GM12878 (cell line): ENCODE data around the gene FOXP1. TPM values are rescaled to one million over a fixed set of nuclear protein-coding genes. Genes with fewer than 3 reads are reported as not detected.

Experiments
- ATAC-seq: fragments of 200-7000 bp; cut with Tn5 transposase; 3 replicates; pipeline ENCODE4 v1.9.1; 2020; ENCODE audit warnings: mild to moderate bottlenecking, moderate library complexity
- BruUV-seq: library from RNA; stranded (reverse); fragments of 400-500 nt; replicated peaks from 2 replicates; lab custom pipeline; 2021; lab: Mats Ljungman, UMichigan
- CTCF ChIA-PET: fragments of 300-600 bp; sonication (Branson Sonifier 250); formaldehyde crosslinking; extraction: SDS; loops from one replicate; lab custom pipeline; 2021; ENCODE audit warnings: inconsistent platforms; lab: Yijun Ruan, JAX
- POLR2A ChIA-PET: fragments of 350-600 bp; formaldehyde crosslinking; extraction: SDS; loops from one replicate; lab custom pipeline; 2021; ENCODE audit warnings: inconsistent platforms; lab: Charles Lee
- RAD21 ChIA-PET: fragments of 300-600 bp; sonication (Branson Sonifier 250); formaldehyde crosslinking; loops from one replicate; lab custom pipeline; 2023; ENCODE audit warnings: antibody characterized with exemption; ENCODE audit not compliant: unreplicated experiment; lab: Charles Lee
- SMC1A ChIA-PET: fragments of 300-600 bp; sonication (Branson Sonifier 250); formaldehyde crosslinking; loops from one replicate; lab custom pipeline; 2023; ENCODE audit not compliant: unreplicated experiment, uncharacterized antibody; lab: Charles Lee
- DNase-seq: peaks from one replicate; pipeline ENCODE4 v3.0.0-alpha.2; 2011; ENCODE audit warnings: low read depth, low spot score
- FAIRE-seq: peaks from 3 replicates; lab custom pipeline; 2011; peaks lifted over from hg19 to GRCh38; lab: Jason Lieb, UNC
- H2AFZ ChIP-seq: 2 replicates; pipeline ENCODE4 v1.6.0; 2011; ENCODE audit warnings: low read depth, low read length, control low read depth; ENCODE audit not compliant: control insufficient read depth
- H3K27ac ChIP-seq: 2 replicates; pipeline ENCODE4 v1.5.1; 2011; ENCODE audit warnings: control low read depth; ENCODE audit not compliant: control insufficient read depth, insufficient read depth
- H3K27me3 ChIP-seq, 2 experiments: replicated peaks in 1 of 2; 2 replicates each; pipeline versions ENCODE4 v1.6.0 to v1.6.1; 2011; ENCODE audit warnings: low read length in 1 of 2; ENCODE audit not compliant: control insufficient read depth in 2 of 2, insufficient read depth in 2 of 2
- H3K36me3 ChIP-seq, 2 experiments: 2 replicates each; pipeline ENCODE4 v1.5.1; 2011; ENCODE audit warnings: low read length in 1 of 2; ENCODE audit not compliant: control insufficient read depth in 2 of 2, insufficient read depth in 2 of 2
- H3K4me1 ChIP-seq: 2 replicates; pipeline ENCODE4 v1.6.1; 2011; ENCODE audit warnings: mild to moderate bottlenecking, low read length, moderate library complexity, mixed read lengths; ENCODE audit not compliant: control insufficient read depth, insufficient read depth
- H3K4me2 ChIP-seq: 2 replicates; pipeline ENCODE4 v1.6.0; 2011; ENCODE audit warnings: control low read depth; ENCODE audit not compliant: control insufficient read depth, insufficient read depth
- H3K4me3 ChIP-seq: fragments of 200-600 bp; sonication (generic); 2 replicates; pipeline ENCODE4 v1.5.1; 2016
- H3K79me2 ChIP-seq: 2 replicates; pipeline ENCODE4 v1.6.0; 2011; ENCODE audit warnings: low read length; ENCODE audit not compliant: control insufficient read depth, insufficient read depth
- H3K9ac ChIP-seq: 2 replicates; pipeline ENCODE4 v1.8.0; 2011; ENCODE audit warnings: low read length, control low read depth, mixed read lengths; ENCODE audit not compliant: control insufficient read depth, insufficient read depth
- H3K9me3 ChIP-seq: replicated peaks from 3 replicates; pipeline ENCODE4 v1.5.1; 2011; ENCODE audit warnings: mild to moderate bottlenecking, low read length; ENCODE audit not compliant: control insufficient read depth, insufficient read depth
- H4K20me1 ChIP-seq: 2 replicates; pipeline ENCODE4 v1.6.0; 2011; ENCODE audit not compliant: control insufficient read depth, insufficient read depth
- EZH2 ChIP-seq: IDR thresholded peaks from 2 replicates; pipeline ENCODE4 v1.6.1; 2012; ENCODE audit warnings: low read depth, mild to moderate bottlenecking, control low read depth, inconsistent platforms, low read length, borderline replicate concordance; ENCODE audit not compliant: control insufficient read depth
- HDAC6 ChIP-seq: fragments of 200-600 bp; sonication (generic); IDR thresholded peaks from one replicate; pipeline ENCODE4 v1.8.0; 2017; ENCODE audit warnings: antibody characterized with exemption; ENCODE audit not compliant: unreplicated experiment
- IKZF2 ChIP-seq, 2 experiments: fragments of 450-650 bp; IDR thresholded peaks; 2 replicates each; pipeline ENCODE4 v1.6.1; 2017; ENCODE audit warnings: mild to moderate bottlenecking in 2 of 2, moderate library complexity in 2 of 2
- IRF4 ChIP-seq: IDR thresholded peaks from 2 replicates; pipeline ENCODE4 v1.6.1; 2011; ENCODE audit warnings: low read depth, low read length
- MTA2 ChIP-seq: fragments of 450-650 bp; IDR thresholded peaks from 2 replicates; pipeline ENCODE4 v1.6.1; 2016; ENCODE audit warnings: low read depth, mild to moderate bottlenecking, moderate library complexity
- NBN ChIP-seq: fragments of 450-650 bp; IDR thresholded peaks from 2 replicates; pipeline ENCODE4 v1.6.1; 2016
- NRF1 ChIP-seq: conservative IDR thresholded peaks from 2 replicates; pipeline ENCODE4 v1.6.1; 2011; ENCODE audit warnings: mild to moderate bottlenecking, low read depth, low read length, improper control_type of control experiment
- SREBF1 ChIP-seq: IDR thresholded peaks from 2 replicates; pipeline ENCODE4 v1.6.1; 2012; ENCODE audit warnings: mild to moderate bottlenecking, low read length
- SUPT20H ChIP-seq: IDR thresholded peaks from 2 replicates; pipeline ENCODE4 v1.6.1; 2011; ENCODE audit warnings: low read depth, mild to moderate bottlenecking, low read length, moderate library complexity, borderline replicate concordance; ENCODE audit not compliant: control insufficient read depth
- WRNIP1 ChIP-seq: IDR thresholded peaks from 2 replicates; pipeline ENCODE4 v1.6.1; 2011; ENCODE audit warnings: low read depth, low read length, improper control_type of control experiment, borderline replicate concordance
- ZNF592 ChIP-seq: fragments of 450-650 bp; IDR thresholded peaks from 2 replicates; pipeline ENCODE4 v1.6.1; 2017; ENCODE audit warnings: mild to moderate bottlenecking, moderate library complexity
- WGBS: methylation state at CpG from one replicate; pipeline ENCODE4 v1.1.6; 2016; ENCODE audit warnings: low lambda C conversion rate; ENCODE audit not compliant: insufficient replicate concordance, insufficient coverage; ENCODE audit errors: missing lambda C conversion rate; 5-methylcytosine and 5-hydroxymethylcytosine counted together
- in situ Hi-C: fragments of 300-500 bp; cut with MboI; formaldehyde crosslinking; loops from 9 replicates; pipeline ENCODE4 v1.14.3; 2018; ENCODE audit warnings: mixed read lengths
- intact Hi-C: fragments of 100-400 bp; cut with micrococcal nuclease; formaldehyde crosslinking; loops from one replicate; pipeline ENCODE4 v1.14.2; 2022; ENCODE audit not compliant: unreplicated experiment
- polyA plus RNA-seq, 11 experiments: library from polyadenylated mRNA; depleted of rRNA in 4 of 11; unstranded in 6 of 11; stranded (reverse) in 5 of 11; fragments of >200 nt; fragmentation: Nextera tagmentation in 4 of 11; fragmentation: Illumina TruSeq in 1 of 11; extraction: Ambion mirVana in 4 of 11; extraction: Trizol in 1 of 11; gene quantifications; 1 replicate in 1 of 11; 2 replicates in 10 of 11; pipeline versions ENCODE4 v1.2.1 to v1.2.3, GENCODE V29; 2011 to 2016; ENCODE audit warnings: inconsistent platforms in 2 of 11, missing spikeins in 2 of 11, low read depth in 1 of 11
- total RNA-seq, 4 experiments: library from RNA; depleted of rRNA in 3 of 4; stranded (reverse); fragments of >200 nt in 3 of 4; fragmentation: Illumina TruSeq in 1 of 4; extraction: Trizol in 1 of 4; gene quantifications; 2 replicates each; pipeline versions ENCODE4 v1.2.1 to v1.2.3, GENCODE V29; 2013 to 2021

The FOXP1 gene
- total and polyA plus RNA-seq, 10 of the 15 experiments (the other 5 are each of a cell fraction or from before 2014, with no cell fraction given), result 0.05 to 1.6 (median 0.20) TPM; not detected in 1

- Histone ChIP-seq H3K4me3 (no peak overlapping the region), H4K20me1 (no peaks in the 10 kb centered on the region), H3K9me3 (no peaks in the 10 kb centered on the region), H3K27ac (no peak overlapping the region), H3K27me3 (peaks cover 0 to 1% of the 10 kb centered on the region in 2 experiments; a peak in 2 of 4 replicates), H2AFZ (no peak overlapping the region), H3K4me1 (no peaks in the 10 kb centered on the region), H3K9ac (no peak overlapping the region), H3K36me3 (no peaks in the 10 kb centered on the region), H3K4me2 (no peak overlapping the region), H3K79me2 (no peaks in the 10 kb centered on the region)
- no TSS peak for BruUV-seq
- CTCF ChIA-PET, result no interaction called here
- intact Hi-C loops, result no loop called here
- RAD21 ChIA-PET, result no interaction called here
- DNase-seq (no peak), ATAC-seq (no peak), FAIRE-seq (no peak)
- in situ Hi-C loops, result no loop called here
- TF ChIP-seq MTA2, result no peak
- TF ChIP-seq NRF1, result no peak
- no peak for TF ChIP-seq IKZF2 (IDR thresholded peaks at IDR 0.05)
- TF ChIP-seq WRNIP1, result no peak
- no peak for TF ChIP-seq SREBF1
- TF ChIP-seq NBN, result no peak
- no peak for TF ChIP-seq IRF4
- no peak for TF ChIP-seq SUPT20H
- no peak for TF ChIP-seq EZH2
- POLR2A ChIA-PET, result no interaction called here
- WGBS, result 28% methylated on average over 7 of the region's 7 CpGs
- SMC1A ChIA-PET, result no interaction called here
Observed at GRCh38 chr3:71536376-71536965, 47.1 kb downstream of the FOXP1 start.

GRCh38 chr3:71533588-71533987, 49.9 kb downstream of the FOXP1 start:
- FAIRE-seq, result no peak
- POLR2A ChIA-PET, result no interaction called here
- SMC1A ChIA-PET, result no interaction called here
- H3K27me3 ChIP-seq, result peaks cover 0 to 1% of the 10 kb centered on the region in 2 experiments; a peak in 2 of 4 replicates
- no peak overlapping the region for H3K9ac ChIP-seq
- ATAC-seq, result no peak
- no peak for DNase-seq
- H3K4me3 ChIP-seq, result no peak overlapping the region
- H4K20me1 ChIP-seq, result no peaks in the 10 kb centered on the region
- no peaks in the 10 kb centered on the region for H3K4me1 ChIP-seq
- H3K27ac ChIP-seq, result no peak overlapping the region
- no peak overlapping the region for H2AFZ ChIP-seq
- no peaks in the 10 kb centered on the region for H3K9me3 ChIP-seq
- H3K36me3 ChIP-seq, result no peaks in the 10 kb centered on the region
- no TSS peak for BruUV-seq
- no peak overlapping the region for H3K4me2 ChIP-seq
- 41% methylated on average over 4 of the region's 4 CpGs for WGBS
- RAD21 ChIA-PET, result no interaction called here
- CTCF ChIA-PET, result no interaction called here
- intact Hi-C loops (no loop called here), in situ Hi-C loops (no loop called here)
- H3K79me2 ChIP-seq, result no peaks in the 10 kb centered on the region
- TF ChIP-seq ZNF592 (no peak), HDAC6 (no peak)
